T-helper 1 cell treated with Interleukin-12 subunit alpha and Interleukin-12 subunit beta and Interleukin-4 antibody, amounts not matched to agents 30 μg/mL and 1 μg/mL, for 36 hours (primary cell): Measurements from ENCODE around the gene CCR9.

Experiments used
- H3K27ac Mint-ChIP-seq: one replicate; pipeline ENCODE4 v1.8.0; 2021; ENCODE audit warnings: mild to moderate bottlenecking, mixed read lengths
- H3K27me3 Mint-ChIP-seq: one replicate; pipeline ENCODE4 v1.8.0; 2021; ENCODE audit warnings: low read depth, mixed read lengths
- H3K36me3 Mint-ChIP-seq: one replicate; pipeline ENCODE4 v1.8.0; 2021; ENCODE audit warnings: low read depth, mixed read lengths
- H3K4me1 Mint-ChIP-seq: one replicate; pipeline ENCODE4 v1.8.0; 2021; ENCODE audit warnings: low read depth, mixed read lengths
- H3K4me3 Mint-ChIP-seq: one replicate; pipeline ENCODE4 v1.8.0; 2021; ENCODE audit warnings: mild to moderate bottlenecking, moderate library complexity, mixed read lengths
- H3K9me3 Mint-ChIP-seq: one replicate; pipeline ENCODE4 v1.8.0; 2021; ENCODE audit warnings: mixed read lengths

The CCR9 gene

GRCh38 chr3:45927881-45928280 lies 41.5 kb downstream of the CCR9 start:
- Mint-ChIP-seq H3K9me3 (no peaks in the 10 kb centered on the region), H3K4me1 (peaks cover 10% of the 10 kb centered on the region), H3K4me3 (no peak overlapping the region), H3K27ac (no peak overlapping the region), H3K27me3 (no peaks in the 10 kb centered on the region), H3K36me3 (peaks cover 70% of the 10 kb centered on the region)

- H3K4me1 Mint-ChIP-seq, result peaks cover 10% of the 10 kb centered on the region
- no peak overlapping the region for H3K4me3 Mint-ChIP-seq
- H3K27ac Mint-ChIP-seq, result peak overlapping the region; percentile 26
- H3K36me3 Mint-ChIP-seq, result peaks cover 73% of the 10 kb centered on the region
- H3K27me3 Mint-ChIP-seq, result no peaks in the 10 kb centered on the region
- no peaks in the 10 kb centered on the region for H3K9me3 Mint-ChIP-seq
These were observed 42.8 kb downstream of the CCR9 start for GRCh38 chr3:45929042-45929679.

GRCh38 chr3:45931496-45931895 lies 45.2 kb downstream of the CCR9 start:
- Mint-ChIP-seq H3K9me3 (no peaks in the 10 kb centered on the region), H3K27me3 (no peaks in the 10 kb centered on the region), H3K4me3 (no peak overlapping the region), H3K4me1 (peaks cover 10% of the 10 kb centered on the region), H3K36me3 (peaks cover 79% of the 10 kb centered on the region), H3K27ac (no peak overlapping the region)

- Mint-ChIP-seq H3K4me1 (peaks cover 9% of the 10 kb centered on the region), H3K4me3 (no peak overlapping the region), H3K27ac (no peak overlapping the region), H3K36me3 (peaks cover 76% of the 10 kb centered on the region), H3K27me3 (no peaks in the 10 kb centered on the region), H3K9me3 (no peaks in the 10 kb centered on the region)
These were observed 45.8 kb downstream of the CCR9 start for GRCh38 chr3:45932112-45932511.

GRCh38 chr3:45933591-45933990 lies 47.2 kb downstream of the CCR9 start:
- Mint-ChIP-seq H3K9me3 (no peaks in the 10 kb centered on the region), H3K4me3 (no peak overlapping the region), H3K27me3 (no peaks in the 10 kb centered on the region), H3K4me1 (peaks cover 7% of the 10 kb centered on the region), H3K36me3 (peaks cover 72% of the 10 kb centered on the region), H3K27ac (no peak overlapping the region)

- peaks cover 25% of the 10 kb centered on the region for H3K4me1 Mint-ChIP-seq
- H3K4me3 Mint-ChIP-seq, result no peak overlapping the region
- no peaks in the 10 kb centered on the region for H3K27me3 Mint-ChIP-seq
- peaks cover 66% of the 10 kb centered on the region for H3K36me3 Mint-ChIP-seq
- H3K27ac Mint-ChIP-seq, result no peak overlapping the region
- H3K9me3 Mint-ChIP-seq, result peaks cover 12% of the 10 kb centered on the region
These were observed 49.9 kb downstream of the CCR9 start for GRCh38 chr3:45936261-45936660.

- no peaks in the 10 kb centered on the region for H3K27me3 Mint-ChIP-seq
- peaks cover 13% of the 10 kb centered on the region for H3K9me3 Mint-ChIP-seq
- no peak overlapping the region for H3K27ac Mint-ChIP-seq
- H3K36me3 Mint-ChIP-seq, result peaks cover 68% of the 10 kb centered on the region
- H3K4me3 Mint-ChIP-seq, result no peak overlapping the region
- peaks cover 32% of the 10 kb centered on the region for H3K4me1 Mint-ChIP-seq
These were observed 51.1 kb downstream of the CCR9 start for GRCh38 chr3:45937206-45938042.

GRCh38 chr3:45938043-45938435 lies 51.7 kb downstream of the CCR9 start:
- Mint-ChIP-seq H3K36me3 (peaks cover 62% of the 10 kb centered on the region), H3K4me1 (peaks cover 38% of the 10 kb centered on the region), H3K27ac (no peak overlapping the region), H3K9me3 (peaks cover 13% of the 10 kb centered on the region), H3K27me3 (no peaks in the 10 kb centered on the region), H3K4me3 (no peak overlapping the region)

GRCh38 chr3:45938864-45939263 lies 52.5 kb downstream of the CCR9 start:
- H3K4me1 Mint-ChIP-seq, result peaks cover 46% of the 10 kb centered on the region
- H3K4me3 Mint-ChIP-seq, result no peak overlapping the region
- peaks cover 13% of the 10 kb centered on the region for H3K9me3 Mint-ChIP-seq
- peak overlapping the region; percentile 6 for H3K27ac Mint-ChIP-seq
- H3K36me3 Mint-ChIP-seq, result peaks cover 62% of the 10 kb centered on the region
- no peaks in the 10 kb centered on the region for H3K27me3 Mint-ChIP-seq

- peaks cover 13% of the 10 kb centered on the region for H3K9me3 Mint-ChIP-seq
- peaks cover 48% of the 10 kb centered on the region for H3K4me1 Mint-ChIP-seq
- no peaks in the 10 kb centered on the region for H3K27me3 Mint-ChIP-seq
- H3K4me3 Mint-ChIP-seq, result no peak overlapping the region
- peak overlapping the region; percentile 14 for H3K27ac Mint-ChIP-seq
- peaks cover 59% of the 10 kb centered on the region for H3K36me3 Mint-ChIP-seq
These were observed 53.0 kb downstream of the CCR9 start for GRCh38 chr3:45939341-45939771.

GRCh38 chr3:45940004-45940780 lies 53.8 kb downstream of the CCR9 start:
- Mint-ChIP-seq H3K4me1 (peaks cover 55% of the 10 kb centered on the region), H3K4me3 (peak overlapping the region; percentile 42), H3K36me3 (peaks cover 62% of the 10 kb centered on the region)

GRCh38 chr3:45940781-45941365 lies 54.5 kb downstream of the CCR9 start:
- no peaks in the 10 kb centered on the region for H3K27me3 Mint-ChIP-seq
- peaks cover 63% of the 10 kb centered on the region for H3K36me3 Mint-ChIP-seq
- peak overlapping the region; percentile 42 for H3K4me3 Mint-ChIP-seq
- H3K4me1 Mint-ChIP-seq, result peaks cover 62% of the 10 kb centered on the region
- peak overlapping the region; percentile 13 for H3K27ac Mint-ChIP-seq
- H3K9me3 Mint-ChIP-seq, result peaks cover 13% of the 10 kb centered on the region

More at GRCh38 chr3:45940004-45940780, 53.8 kb downstream of the CCR9 start:
- Mint-ChIP-seq H3K27ac (no peak overlapping the region), H3K9me3 (peaks cover 13% of the 10 kb centered on the region), H3K27me3 (no peaks in the 10 kb centered on the region)

- Mint-ChIP-seq H3K4me1 (peaks cover 76% of the 10 kb centered on the region), H3K36me3 (peaks cover 69% of the 10 kb centered on the region), H3K27ac (peak overlapping the region; percentile 95), H3K27me3 (no peaks in the 10 kb centered on the region), H3K9me3 (peaks cover 13% of the 10 kb centered on the region), H3K4me3 (peak overlapping the region; percentile 14)
These were observed 55.9 kb downstream of the CCR9 start for GRCh38 chr3:45942051-45942825.
